B cell (primary cell): ENCODE data around the gene MCOLN1.

Experiments used
- EZH2 ChIP-seq: IDR thresholded peaks from 2 replicates; pipeline ENCODE4 v1.6.1; 2012; ENCODE audit warnings: borderline replicate concordance, low read depth, mild to moderate bottlenecking, moderate library complexity, low read length; ENCODE audit not compliant: insufficient read depth, poor library complexity, severe bottlenecking
- TF ChIP-seq, protein P1 (sequence below): fragments of 200-600 bp; IDR thresholded peaks from one replicate; pipeline ENCODE4 v1.8.0; 2022; ENCODE audit warnings: antibody characterized with exemption, mild to moderate bottlenecking

DNA sequence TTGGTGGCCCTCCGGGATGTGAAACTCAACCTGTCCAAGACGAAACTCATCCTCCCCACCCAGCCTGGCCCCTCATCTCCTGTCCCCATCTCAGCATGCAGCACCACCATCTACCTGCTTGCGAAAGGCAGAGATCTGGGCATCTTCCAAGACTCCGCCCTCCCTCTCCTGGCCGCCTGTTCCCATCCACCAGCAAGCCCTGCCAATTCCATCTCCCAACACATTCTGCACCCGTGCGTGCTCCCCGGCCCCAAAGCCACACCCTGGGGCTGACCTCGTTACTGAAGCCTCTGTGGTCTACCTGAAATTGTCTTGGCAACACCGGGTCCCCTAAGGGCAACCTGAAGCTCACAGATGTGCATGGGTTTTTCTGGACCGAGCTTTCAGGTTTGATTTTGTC, 60.0 kb downstream of the MCOLN1 start:
- TF ChIP-seq, protein P1, sequence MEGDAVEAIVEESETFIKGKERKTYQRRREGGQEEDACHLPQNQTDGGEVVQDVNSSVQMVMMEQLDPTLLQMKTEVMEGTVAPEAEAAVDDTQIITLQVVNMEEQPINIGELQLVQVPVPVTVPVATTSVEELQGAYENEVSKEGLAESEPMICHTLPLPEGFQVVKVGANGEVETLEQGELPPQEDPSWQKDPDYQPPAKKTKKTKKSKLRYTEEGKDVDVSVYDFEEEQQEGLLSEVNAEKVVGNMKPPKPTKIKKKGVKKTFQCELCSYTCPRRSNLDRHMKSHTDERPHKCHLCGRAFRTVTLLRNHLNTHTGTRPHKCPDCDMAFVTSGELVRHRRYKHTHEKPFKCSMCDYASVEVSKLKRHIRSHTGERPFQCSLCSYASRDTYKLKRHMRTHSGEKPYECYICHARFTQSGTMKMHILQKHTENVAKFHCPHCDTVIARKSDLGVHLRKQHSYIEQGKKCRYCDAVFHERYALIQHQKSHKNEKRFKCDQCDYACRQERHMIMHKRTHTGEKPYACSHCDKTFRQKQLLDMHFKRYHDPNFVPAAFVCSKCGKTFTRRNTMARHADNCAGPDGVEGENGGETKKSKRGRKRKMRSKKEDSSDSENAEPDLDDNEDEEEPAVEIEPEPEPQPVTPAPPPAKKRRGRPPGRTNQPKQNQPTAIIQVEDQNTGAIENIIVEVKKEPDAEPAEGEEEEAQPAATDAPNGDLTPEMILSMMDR = no peak
- no peak for TF ChIP-seq EZH2
